Trophoblast cell (in vitro differentiated cells and primary cell): ENCODE measurements around the gene RCBTB1.

Source experiments
- DNase-seq, 2 donors: peaks; one replicate each; pipeline ENCODE4 v3.0.0-alpha.2; 2016
- H2AFZ ChIP-seq: 2 replicates; pipeline ENCODE4 v1.6.1; 2013; ENCODE audit warnings: low read length, moderate library complexity, mild to moderate bottlenecking; ENCODE audit not compliant: insufficient read depth, poor library complexity
- H2AK5ac ChIP-seq: 2 replicates; pipeline ENCODE4 v1.6.1; 2013; ENCODE audit warnings: mild to moderate bottlenecking, low read length
- H2BK120ac ChIP-seq: 2 replicates; pipeline ENCODE4 v1.6.1; 2013; ENCODE audit warnings: low read length, mild to moderate bottlenecking, moderate library complexity; ENCODE audit not compliant: insufficient read depth, poor library complexity
- H2BK12ac ChIP-seq: 2 replicates; pipeline ENCODE4 v1.6.1; 2013; ENCODE audit warnings: mild to moderate bottlenecking, low read length, moderate library complexity
- H2BK5ac ChIP-seq: 2 replicates; pipeline ENCODE4 v1.6.1; 2013; ENCODE audit warnings: low read length, low read depth, moderate library complexity, mild to moderate bottlenecking; ENCODE audit not compliant: poor library complexity
- H3K14ac ChIP-seq: 2 replicates; pipeline ENCODE4 v1.6.1; 2013; ENCODE audit warnings: mild to moderate bottlenecking, low read length
- H3K18ac ChIP-seq: 2 replicates; pipeline ENCODE4 v1.6.1; 2013; ENCODE audit warnings: mild to moderate bottlenecking, low read length
- H3K23ac ChIP-seq: 2 replicates; pipeline ENCODE4 v1.6.1; 2013; ENCODE audit warnings: low read length
- H3K27ac ChIP-seq: 2 replicates; pipeline ENCODE4 v1.5.1; 2013; ENCODE audit warnings: low read depth, mild to moderate bottlenecking, inconsistent platforms, low read length, moderate library complexity
- H3K27me3 ChIP-seq: 2 replicates; pipeline ENCODE4 v1.6.1; 2013; ENCODE audit warnings: inconsistent platforms, mild to moderate bottlenecking, low read length, moderate library complexity; ENCODE audit not compliant: insufficient read depth
- H3K36me3 ChIP-seq, 2 experiments: 1 replicate in 1 of 2; 2 replicates in 1 of 2; pipeline ENCODE4 v1.6.1; 2013; ENCODE audit warnings: low read length in 2 of 2, mild to moderate bottlenecking in 2 of 2, moderate library complexity in 1 of 2; ENCODE audit not compliant: insufficient read depth in 2 of 2, control insufficient read depth in 1 of 2
- H3K4ac ChIP-seq: 2 replicates; pipeline ENCODE4 v1.6.1; 2013; ENCODE audit warnings: low read depth, mild to moderate bottlenecking, low read length, moderate library complexity
- H3K4me1 ChIP-seq, 2 experiments: 1 replicate in 1 of 2; 2 replicates in 1 of 2; pipeline ENCODE4 v1.6.1; 2013; ENCODE audit warnings: low read length in 2 of 2, mild to moderate bottlenecking in 2 of 2, moderate library complexity in 1 of 2; ENCODE audit not compliant: insufficient read depth in 2 of 2, control insufficient read depth in 1 of 2
- H3K4me2 ChIP-seq: 2 replicates; pipeline ENCODE4 v1.6.1; 2013; ENCODE audit warnings: inconsistent platforms, mild to moderate bottlenecking, low read length, moderate library complexity
- H3K4me3 ChIP-seq: 2 replicates; pipeline ENCODE4 v1.5.1; 2013; ENCODE audit warnings: mild to moderate bottlenecking, low read depth, low read length, inconsistent platforms
- H3K79me1 ChIP-seq: one replicate; pipeline ENCODE4 v1.6.1; 2013; ENCODE audit warnings: low read length
- H3K79me2 ChIP-seq: 2 replicates; pipeline ENCODE4 v1.6.1; 2013; ENCODE audit warnings: low read length, mild to moderate bottlenecking; ENCODE audit not compliant: control insufficient read depth, insufficient read depth, poor library complexity
- H3K9ac ChIP-seq: 2 replicates; pipeline ENCODE4 v1.6.1; 2013; ENCODE audit warnings: mild to moderate bottlenecking, low read length
- H3K9me3 ChIP-seq: 2 replicates; pipeline ENCODE4 v1.6.1; 2013; ENCODE audit warnings: low read depth, mild to moderate bottlenecking, control low read depth, inconsistent platforms, low read length; ENCODE audit not compliant: insufficient read depth
- H4K12ac ChIP-seq: 2 replicates; pipeline ENCODE4 v1.6.1; 2013; ENCODE audit warnings: low read depth, mild to moderate bottlenecking, low read length, moderate library complexity
- H4K8ac ChIP-seq: 2 replicates; pipeline ENCODE4 v1.6.1; 2013; ENCODE audit warnings: low read depth, mild to moderate bottlenecking, low read length, moderate library complexity
- H4K91ac ChIP-seq: one replicate; pipeline ENCODE4 v1.6.1; 2013; ENCODE audit warnings: low read depth, mild to moderate bottlenecking, low read length, moderate library complexity
- WGBS: extraction: QIAGEN DNeasy Blood & Tissue Kit; methylation state at CpG from one replicate; pipeline ENCODE4 v1.1.7; 2013; ENCODE audit warnings: missing lambda C conversion rate; ENCODE audit not compliant: insufficient read length, insufficient coverage; ENCODE audit errors: extremely low coverage; 5-methylcytosine and 5-hydroxymethylcytosine counted together

RCBTB1 gene

GRCh38 chr13:49602005-49602404 lies 16.6 kb upstream of the RCBTB1 start:
- H4K8ac ChIP-seq, result no peak overlapping the region
- H2AK5ac ChIP-seq, result no peak overlapping the region
- no peak overlapping the region for H3K4me2 ChIP-seq
- no peak overlapping the region for H2BK5ac ChIP-seq
- no peak overlapping the region for H3K23ac ChIP-seq
- no peak overlapping the region for H3K9ac ChIP-seq
- no peak overlapping the region for H2BK120ac ChIP-seq
- H3K79me2 ChIP-seq, result no peaks in the 10 kb centered on the region
- no peak overlapping the region for H3K18ac ChIP-seq
- H3K4me3 ChIP-seq, result no peak overlapping the region
- no peak overlapping the region for H4K12ac ChIP-seq
- no peaks in the 10 kb centered on the region for H3K79me1 ChIP-seq
- no peaks in the 10 kb centered on the region for H3K9me3 ChIP-seq
- H2BK12ac ChIP-seq, result no peak overlapping the region
- H4K91ac ChIP-seq, result no peak overlapping the region
- H2AFZ ChIP-seq, result no peak overlapping the region
- WGBS, result no CpG with 5 or more reads among the region's 1 CpG
- no peak overlapping the region for H3K14ac ChIP-seq
- no peak overlapping the region for H3K27ac ChIP-seq
- DNase-seq, result no peak
- H3K4me1 ChIP-seq, result no peaks in the 10 kb centered on the region
- no peaks in the 10 kb centered on the region for H3K36me3 ChIP-seq
- H3K4ac ChIP-seq, result no peak overlapping the region
- H3K27me3 ChIP-seq, result no peaks in the 10 kb centered on the region

GRCh38 chr13:49597043-49597641 lies 11.8 kb upstream of the RCBTB1 start:
- no peak for DNase-seq
- H3K18ac ChIP-seq, result no peak overlapping the region
- no peak overlapping the region for H3K4me2 ChIP-seq
- H2BK120ac ChIP-seq, result no peak overlapping the region
- H4K12ac ChIP-seq, result no peak overlapping the region
- H2BK12ac ChIP-seq, result no peak overlapping the region
- no peak overlapping the region for H2AK5ac ChIP-seq
- H3K9me3 ChIP-seq, result no peaks in the 10 kb centered on the region
- H2AFZ ChIP-seq, result no peak overlapping the region
- no peak overlapping the region for H4K8ac ChIP-seq
- H3K4me1 ChIP-seq, result no peaks in the 10 kb centered on the region
- H4K91ac ChIP-seq, result no peak overlapping the region
- H3K79me2 ChIP-seq, result no peaks in the 10 kb centered on the region
- no peaks in the 10 kb centered on the region for H3K27me3 ChIP-seq
- no peak overlapping the region for H3K23ac ChIP-seq
- H3K4me3 ChIP-seq, result no peak overlapping the region
- H3K27ac ChIP-seq, result no peak overlapping the region
- H3K4ac ChIP-seq, result no peak overlapping the region
- H3K79me1 ChIP-seq, result no peaks in the 10 kb centered on the region
- H3K9ac ChIP-seq, result no peak overlapping the region
- H2BK5ac ChIP-seq, result no peak overlapping the region
- no peaks in the 10 kb centered on the region for H3K36me3 ChIP-seq
- no peak overlapping the region for H3K14ac ChIP-seq
- no CpG with 5 or more reads among the region's 11 CpGs for WGBS

GRCh38 chr13:49596221-49596620 lies 10.9 kb upstream of the RCBTB1 start:
- Histone ChIP-seq H3K4me3 (no peak overlapping the region), H2BK5ac (no peak overlapping the region), H2AFZ (no peak overlapping the region), H3K23ac (no peak overlapping the region), H3K27me3 (no peaks in the 10 kb centered on the region), H2BK120ac (no peak overlapping the region), H2AK5ac (no peak overlapping the region), H3K9ac (no peak overlapping the region), H3K4ac (no peak overlapping the region), H4K12ac (no peak overlapping the region), H3K14ac (no peak overlapping the region), H3K4me1 (no peaks in the 10 kb centered on the region), H2BK12ac (no peak overlapping the region), H3K36me3 (no peaks in the 10 kb centered on the region), H4K8ac (no peak overlapping the region), H3K4me2 (no peak overlapping the region), H3K18ac (no peak overlapping the region), H3K27ac (no peak overlapping the region), H3K79me2 (no peaks in the 10 kb centered on the region), H3K79me1 (no peaks in the 10 kb centered on the region), H3K9me3 (no peaks in the 10 kb centered on the region), H4K91ac (no peak overlapping the region)
- no CpG with 5 or more reads among the region's 2 CpGs for WGBS
- DNase-seq, result no peak

GRCh38 chr13:49594576-49594975 lies 9.2 kb upstream of the RCBTB1 start:
- Histone ChIP-seq H2AK5ac (no peak overlapping the region), H3K9me3 (no peaks in the 10 kb centered on the region), H2BK12ac (no peak overlapping the region), H3K18ac (no peak overlapping the region), H4K91ac (no peak overlapping the region), H2BK120ac (no peak overlapping the region), H4K8ac (no peak overlapping the region), H3K4ac (no peak overlapping the region), H3K27ac (no peak overlapping the region), H3K4me3 (no peak overlapping the region), H2AFZ (no peak overlapping the region), H3K4me1 (no peaks in the 10 kb centered on the region), H2BK5ac (no peak overlapping the region), H3K14ac (no peak overlapping the region), H3K27me3 (no peaks in the 10 kb centered on the region), H3K23ac (no peak overlapping the region), H3K4me2 (no peak overlapping the region), H4K12ac (no peak overlapping the region), H3K9ac (no peak overlapping the region), H3K36me3 (no peaks in the 10 kb centered on the region), H3K79me1 (no peaks in the 10 kb centered on the region), H3K79me2 (no peaks in the 10 kb centered on the region)
- DNase-seq, result no peak
